Epithelial cell of prostate (primary cell): Measurements from ENCODE around the gene SLC46A1.
A peak's percentile ranks its signal among the peaks of the same experiment; 100 is the strongest.
"Not testable (repeated sequence)": the region's sequence is repeated elsewhere in the genome, so short reads cannot be mapped to it uniquely, and the experiment has no call there.

Source experiments
- DNase-seq: peaks from one replicate; pipeline ENCODE4 v3.0.0-alpha.2; 2011; ENCODE audit warnings: low read depth, low spot score
- H3K27ac ChIP-seq: fragments of 450-650 bp; 2 replicates; pipeline ENCODE4 v1.5.1; 2017; ENCODE audit warnings: mild to moderate bottlenecking

The SLC46A1 gene

DNA sequence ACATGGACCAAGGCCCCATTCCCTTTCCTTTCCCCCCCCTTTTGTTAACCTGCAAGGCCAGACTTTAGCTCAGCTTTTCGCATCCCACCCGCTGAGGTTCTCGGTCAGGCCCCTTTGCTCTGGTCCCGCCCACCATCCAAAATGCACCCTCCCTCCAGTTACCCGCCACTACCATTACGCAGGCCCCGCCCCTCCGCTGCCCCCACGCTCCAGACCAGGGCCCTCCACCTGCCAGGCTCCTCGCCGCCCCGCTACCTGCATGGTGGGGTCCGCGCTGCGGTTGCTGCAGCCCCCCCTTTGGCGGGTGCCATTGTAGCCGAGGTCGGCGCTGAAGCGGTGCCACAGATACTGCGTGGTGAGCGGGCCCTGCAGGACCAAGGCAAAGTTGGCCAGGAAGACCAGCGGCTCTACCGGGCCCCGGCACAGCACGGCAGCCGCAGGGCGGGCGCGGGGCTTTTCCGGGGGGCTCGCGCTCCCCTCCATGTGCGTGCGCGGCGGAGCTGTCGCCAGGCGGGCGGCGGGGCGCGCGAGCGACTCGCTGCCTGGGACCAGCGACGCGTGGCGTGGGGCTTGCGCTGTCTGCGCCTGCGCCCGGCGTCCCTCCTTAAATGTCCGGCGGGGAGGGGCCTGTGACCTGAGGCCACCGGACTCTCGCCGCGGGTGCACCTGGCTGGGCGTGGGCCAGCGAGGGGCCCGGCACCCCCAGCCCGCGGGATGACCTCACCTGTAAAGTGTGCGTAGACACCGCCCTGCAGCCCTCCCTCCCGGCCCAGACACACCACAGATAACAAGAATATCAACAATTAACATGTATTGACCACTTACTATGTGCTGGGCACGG, at the start of gene SLC46A1:
TSS of gene SLC46A1 (minus strand) at position 581 of the 841 bp plus-strand sequence. CDS start at position 483, 98 bp downstream.
- no peak for DNase-seq
- peak within 1 kb of the TSS; percentile 62 for H3K27ac ChIP-seq

DNA sequence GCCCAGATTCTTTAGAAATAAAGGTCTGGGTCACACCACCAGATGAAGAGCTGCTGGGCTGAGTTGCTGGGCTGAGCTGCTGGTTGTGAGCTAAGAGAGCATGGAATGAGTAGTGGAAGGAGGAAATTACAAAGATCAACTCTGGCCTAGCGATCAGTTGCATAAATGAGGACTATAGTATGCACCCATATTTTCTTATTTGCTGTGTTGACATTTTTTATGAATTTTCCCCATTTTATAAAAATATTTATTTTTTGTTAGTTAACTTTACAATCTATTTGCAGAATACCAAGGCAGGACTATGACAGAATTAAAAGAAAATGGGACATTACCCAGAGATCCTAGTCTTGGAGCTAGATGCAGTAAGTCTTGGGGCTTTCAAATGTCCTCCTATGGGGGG, 43.8 kb upstream of the SLC46A1 start:
- DNase-seq: no peak
- H3K27ac ChIP-seq: no peak overlapping the region

DNA sequence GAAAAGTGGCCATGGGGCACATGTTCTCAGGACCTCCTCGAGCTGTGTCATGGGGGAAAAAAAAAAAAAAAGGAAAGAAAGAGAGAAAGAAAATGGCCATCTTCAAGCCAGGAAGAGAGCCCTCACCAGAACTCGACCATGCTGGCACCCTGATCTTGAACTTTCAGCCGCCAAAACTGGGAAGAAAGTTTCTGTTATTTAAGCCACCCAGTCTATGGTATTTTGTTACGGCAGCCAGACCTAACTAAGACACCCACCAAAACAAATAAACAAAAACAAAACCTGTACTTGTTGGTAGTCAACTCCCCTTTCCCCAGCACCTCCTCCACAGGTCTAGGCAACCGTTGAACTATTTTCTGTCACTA, 41.4 kb upstream of the SLC46A1 start:
- DNase-seq: no peak
- no peak overlapping the region for H3K27ac ChIP-seq

DNA sequence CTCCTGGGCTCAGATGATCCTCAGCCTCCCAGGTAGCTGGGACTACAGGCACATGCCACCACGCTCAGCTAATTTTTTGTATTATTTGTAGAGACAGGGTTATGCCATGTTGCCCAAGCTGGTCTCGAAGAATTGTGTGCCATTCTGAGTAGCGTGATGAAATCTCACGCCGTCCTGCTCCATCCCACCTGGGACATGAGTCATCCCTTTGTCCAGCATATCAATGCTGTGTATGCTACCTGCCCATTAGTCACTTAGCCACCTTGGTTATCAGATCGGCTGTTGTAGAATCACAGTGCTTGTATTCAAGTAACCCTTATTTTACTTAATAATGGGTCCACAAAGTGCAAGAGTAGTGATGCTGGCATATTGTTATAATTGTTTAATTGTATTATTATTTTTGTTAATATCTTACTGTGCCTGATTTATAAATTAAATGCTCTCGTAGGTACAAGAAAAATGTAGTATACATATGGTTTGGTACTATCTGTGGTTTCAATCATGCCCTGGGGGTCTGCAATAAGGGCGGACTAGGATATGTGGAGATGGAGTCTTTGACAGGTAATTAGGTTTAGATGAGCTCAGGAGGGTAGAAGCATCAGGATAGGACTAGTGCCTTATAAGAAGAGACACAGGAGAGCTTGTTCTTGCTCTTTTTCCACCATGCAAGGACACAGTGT, 40.8 kb upstream of the SLC46A1 start:
- H3K27ac ChIP-seq: no peak overlapping the region
- peak; percentile 18 for DNase-seq

DNA sequence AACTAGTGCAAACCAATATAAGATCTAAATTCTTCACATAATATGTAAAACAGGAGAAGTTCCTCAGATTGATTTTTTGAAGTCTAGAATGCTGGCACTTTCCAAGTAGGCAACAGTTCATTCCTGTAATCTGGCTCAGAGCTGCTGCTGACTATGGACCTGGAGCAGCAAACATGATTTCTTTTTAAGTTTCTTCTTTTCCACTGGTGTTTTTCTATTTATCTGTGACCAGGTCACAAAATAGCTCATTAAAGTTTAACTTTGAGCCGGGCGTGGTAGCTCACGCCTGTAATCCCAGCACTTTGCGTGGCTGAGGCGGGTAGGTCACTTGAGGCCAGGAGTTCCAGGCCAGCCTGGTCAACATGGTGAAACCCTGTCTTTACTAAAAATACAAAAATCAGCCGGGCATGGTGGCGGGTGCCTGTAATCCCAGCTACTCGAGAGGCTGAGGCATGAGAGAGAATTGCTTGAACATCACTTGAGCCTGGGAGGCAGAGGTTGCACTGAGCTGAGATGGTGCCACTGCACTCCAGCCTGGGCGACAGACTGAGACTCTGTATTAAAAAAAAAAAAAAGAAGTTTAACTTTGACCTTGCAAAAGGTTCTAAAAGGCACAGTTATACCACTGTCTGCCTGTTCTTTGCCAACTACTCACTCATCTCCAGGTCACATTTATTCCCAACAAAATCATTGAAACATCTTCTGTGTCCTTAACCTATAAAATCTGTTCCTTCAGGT, 38.1 kb upstream of the SLC46A1 start:
- H3K27ac ChIP-seq: no peak overlapping the region
- DNase-seq: no peak

DNA sequence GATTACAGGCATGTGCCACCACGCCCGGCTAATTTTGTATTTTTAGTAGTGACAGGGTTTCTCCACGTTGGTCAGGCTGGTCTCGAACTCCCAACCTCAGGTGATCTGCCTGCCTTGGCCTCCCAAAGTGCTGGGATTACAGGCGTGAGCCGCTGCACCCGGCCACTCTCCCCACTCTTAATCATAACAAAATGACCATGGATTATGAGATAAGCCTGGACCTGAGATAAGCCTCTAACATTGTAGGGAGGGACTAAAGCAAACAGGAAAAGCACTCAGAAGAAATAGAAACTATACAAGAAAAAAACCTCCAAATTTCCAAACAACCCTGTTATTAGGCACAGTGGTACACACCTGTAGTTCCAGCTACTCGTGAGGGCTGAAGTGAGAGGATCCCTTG, 28.3 kb upstream of the SLC46A1 start:
- not testable (repeated sequence) for H3K27ac ChIP-seq, DNase-seq

DNA sequence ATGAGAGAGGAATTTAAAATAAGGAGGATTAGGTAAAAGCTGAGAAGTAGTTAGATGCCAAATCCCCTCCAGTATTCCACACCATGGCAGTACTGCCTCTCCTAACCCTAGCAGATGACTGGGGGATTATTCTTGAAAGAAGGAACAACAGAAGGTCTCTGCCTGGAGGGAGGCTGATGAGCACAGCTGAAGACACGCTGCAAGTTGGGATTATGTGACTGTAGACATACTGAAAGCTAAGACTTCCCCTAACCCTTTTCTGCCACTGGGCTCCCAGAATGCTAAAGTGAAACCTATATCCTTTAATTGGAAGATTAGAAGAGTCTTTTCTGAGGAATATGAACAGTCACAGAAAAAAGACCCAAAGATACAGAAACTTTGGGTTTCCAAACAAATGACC, 27.7 kb upstream of the SLC46A1 start:
- no peak for DNase-seq

DNA sequence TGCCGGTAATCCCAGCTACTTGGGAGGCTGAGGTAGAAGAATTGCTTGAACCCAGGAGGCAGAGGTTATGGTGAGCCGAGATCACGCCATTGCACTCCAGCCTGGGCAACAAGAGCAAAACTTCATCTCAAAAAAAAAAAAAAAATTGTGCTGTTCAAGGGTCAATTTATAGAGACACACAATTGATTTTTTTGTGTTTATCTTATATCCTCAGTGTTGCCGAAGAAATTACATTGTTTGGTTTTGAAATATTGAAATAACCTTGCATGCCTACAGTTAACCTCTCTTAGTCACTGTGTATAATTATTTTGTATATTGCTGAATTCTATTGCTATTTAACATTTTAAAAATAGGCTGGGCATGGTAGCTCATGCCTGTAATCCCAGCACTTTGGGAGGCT, 22.0 kb upstream of the SLC46A1 start:
- DNase-seq, H3K27ac ChIP-seq: not testable (repeated sequence)

More for the DNA sequence above, 27.7 kb upstream of the SLC46A1 start:
- no peak overlapping the region for H3K27ac ChIP-seq

DNA sequence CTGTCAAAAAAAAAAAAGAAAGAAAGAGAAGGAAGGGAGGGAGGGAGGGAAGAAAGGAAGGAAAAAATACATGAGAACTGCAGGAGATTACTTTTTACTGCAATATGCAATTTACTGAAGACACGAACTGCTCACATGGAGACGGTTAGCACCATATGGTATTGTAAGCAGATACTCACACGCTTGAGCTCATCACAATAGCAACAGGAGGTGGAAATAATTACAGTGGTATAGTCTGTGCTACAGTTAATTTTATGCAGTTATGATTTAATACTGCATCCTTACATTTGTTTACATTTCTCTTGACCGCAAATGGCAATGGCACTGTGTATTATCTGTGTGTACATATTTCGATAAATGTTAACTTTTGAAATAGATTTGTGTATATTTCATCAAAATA, 21.4 kb upstream of the SLC46A1 start:
- H3K27ac ChIP-seq: no peak overlapping the region
- DNase-seq: no peak

DNA sequence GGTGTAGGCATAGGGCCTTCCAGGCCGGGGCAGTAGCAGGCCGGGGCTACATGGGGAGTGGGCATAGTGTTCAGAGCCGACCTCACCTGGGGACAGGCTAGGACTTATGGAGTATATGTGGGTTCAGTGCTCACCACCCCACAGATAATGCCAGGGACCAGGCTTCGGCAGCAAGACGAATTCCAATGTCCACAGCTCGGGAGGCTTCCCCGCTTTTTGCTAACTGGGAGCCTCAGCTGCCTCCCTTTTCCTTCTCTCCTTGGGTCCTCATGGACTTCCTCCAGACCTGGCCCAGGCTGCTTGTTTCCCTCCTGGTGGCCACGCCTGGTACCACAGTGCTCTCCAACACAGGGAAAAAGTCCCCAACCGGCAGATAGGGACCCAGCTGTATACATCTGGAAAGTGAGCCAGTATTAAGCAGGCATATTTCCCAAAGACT, 20.1 kb upstream of the SLC46A1 start:
- DNase-seq: no peak

DNA sequence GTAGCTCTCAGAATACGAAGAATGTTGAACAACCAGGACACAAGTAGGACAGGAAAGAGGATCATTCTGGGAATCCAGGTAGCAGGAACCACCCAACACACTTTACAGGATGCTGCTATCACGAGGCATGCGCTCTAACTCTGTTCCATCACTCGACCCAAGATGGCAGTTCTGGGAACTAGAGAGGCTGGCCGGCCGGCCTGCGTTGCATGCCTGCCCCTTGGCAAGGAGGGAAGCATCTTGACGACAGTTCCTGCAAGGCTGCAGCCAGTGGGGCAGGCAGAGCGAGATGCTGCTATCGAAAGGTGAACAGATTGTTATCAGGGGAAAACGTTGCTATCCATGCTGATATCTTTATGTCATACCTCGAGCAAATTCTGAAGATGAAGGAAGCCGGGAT, 19.2 kb upstream of the SLC46A1 start:
- no peak for DNase-seq
- H3K27ac ChIP-seq: no peak overlapping the region

More for the DNA sequence above, 20.1 kb upstream of the SLC46A1 start:
- H3K27ac ChIP-seq: no peak overlapping the region

DNA sequence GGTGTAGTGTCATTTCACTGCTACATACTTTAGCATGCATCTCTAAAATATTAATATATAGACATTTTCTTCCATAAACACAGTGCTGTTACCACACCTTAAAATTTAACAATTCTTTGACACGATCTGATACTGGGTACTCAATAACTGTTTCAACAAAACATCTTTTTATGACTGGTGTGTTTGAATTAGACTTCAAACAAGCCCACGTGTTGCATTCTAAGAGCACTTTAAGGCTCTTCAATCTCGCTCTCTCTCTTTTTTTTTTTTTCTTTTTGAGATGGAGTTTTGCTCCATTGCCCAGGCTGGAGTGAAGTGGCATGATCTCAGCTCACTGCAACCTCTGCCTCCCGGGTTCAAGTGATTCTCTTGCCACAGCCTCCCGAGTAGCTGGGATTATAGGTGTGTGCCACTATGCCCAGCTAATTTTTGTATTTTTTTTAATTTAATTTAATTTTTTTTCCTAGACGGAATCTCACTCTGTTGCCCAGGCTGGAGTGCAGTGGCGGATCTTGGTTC, 15.8 kb upstream of the SLC46A1 start:
- H3K27ac ChIP-seq: no peak overlapping the region
- no peak for DNase-seq

DNA sequence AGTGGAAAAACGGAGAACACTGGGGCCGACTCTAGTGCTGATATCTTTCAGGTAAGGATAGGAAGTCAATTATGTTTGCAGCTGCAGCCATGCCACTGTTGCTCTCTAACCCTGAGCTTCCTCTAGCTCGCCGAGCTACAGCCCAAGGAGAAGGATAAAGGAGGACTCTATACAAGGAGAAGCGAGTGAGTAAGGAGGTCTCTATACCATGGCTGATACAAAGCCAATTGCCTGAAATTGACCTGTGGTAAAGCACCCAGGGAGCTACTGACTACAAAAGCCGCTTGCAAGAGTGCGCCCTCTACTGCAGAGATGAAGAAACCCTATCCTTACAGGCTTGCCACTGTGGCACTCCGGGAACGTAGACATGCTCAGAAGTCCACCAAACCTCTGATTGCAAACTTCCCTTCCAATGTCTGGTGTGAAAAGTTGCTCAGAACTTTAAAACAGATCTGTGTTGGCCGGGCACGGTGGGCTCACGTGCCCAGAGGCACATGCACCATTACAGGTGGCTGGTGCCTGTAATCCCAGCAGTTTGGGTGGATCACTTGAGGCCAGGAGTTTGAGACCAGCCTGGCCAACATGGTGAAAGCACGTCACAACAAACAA, 10.8 kb upstream of the SLC46A1 start:
- H3K27ac ChIP-seq: no peak overlapping the region
- DNase-seq: peak; percentile 31

DNA sequence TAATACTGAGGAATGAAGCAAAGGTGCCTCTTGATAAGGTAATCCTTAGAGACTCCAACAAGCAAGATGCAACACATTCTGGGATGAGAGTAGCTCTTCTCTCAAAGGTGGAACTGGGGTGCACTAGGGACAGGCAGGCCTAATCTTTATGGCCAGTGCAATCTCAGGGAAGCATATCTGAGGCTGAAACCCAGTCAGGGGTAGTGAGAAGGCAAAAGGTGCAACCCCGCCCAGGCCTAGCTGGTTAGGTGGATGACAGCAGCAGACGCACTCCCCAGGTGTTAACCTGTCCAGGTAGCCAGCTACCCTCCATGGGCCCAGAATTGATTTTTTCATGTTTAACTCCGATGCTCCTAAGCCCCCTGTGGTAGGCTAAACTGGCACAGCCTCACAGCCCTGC, 9.9 kb upstream of the SLC46A1 start:
- no peak for DNase-seq
- H3K27ac ChIP-seq: no peak overlapping the region

DNA sequence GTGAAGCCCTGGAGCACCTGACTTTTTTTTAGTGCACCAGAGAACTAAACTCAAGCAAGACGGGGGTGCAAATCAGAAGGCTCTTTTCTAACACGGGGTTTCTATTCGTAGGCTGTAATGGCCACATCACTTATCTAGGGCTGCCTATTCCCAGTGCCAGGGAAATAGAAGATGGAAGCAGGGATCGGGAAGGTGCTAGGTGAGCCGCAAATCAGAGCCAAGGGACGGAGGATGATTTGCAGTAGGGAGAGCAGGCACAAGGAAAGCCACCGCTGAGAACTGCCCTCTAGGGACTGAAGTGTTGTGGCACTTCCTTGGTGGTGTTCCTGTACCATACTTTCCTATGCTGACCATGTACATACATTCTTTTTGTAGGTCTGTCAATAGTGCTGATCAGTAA, 7.8 kb upstream of the SLC46A1 start:
- no peak for DNase-seq

DNA sequence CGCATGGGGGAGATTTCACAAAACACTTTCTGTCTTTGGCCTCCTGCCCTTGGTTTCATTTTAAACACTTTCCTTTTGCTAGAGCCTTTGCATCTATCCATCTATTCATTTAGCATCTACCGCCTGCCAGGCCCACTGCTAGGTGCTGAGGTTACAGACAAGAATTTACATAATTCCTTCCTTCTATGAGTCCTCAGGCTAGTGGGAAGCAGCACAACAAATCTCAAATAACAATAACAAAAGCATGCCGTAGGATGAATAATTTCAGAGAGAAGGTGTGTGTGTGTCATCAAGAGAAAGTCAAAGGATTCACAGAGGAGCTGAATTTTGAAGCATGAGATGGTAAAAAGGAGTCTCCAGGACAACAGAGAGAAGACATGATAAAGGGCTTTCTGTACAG, 6.1 kb upstream of the SLC46A1 start:
- peak; percentile 26 for DNase-seq
- H3K27ac ChIP-seq: no peak overlapping the region

More for the DNA sequence above, 7.8 kb upstream of the SLC46A1 start:
- no peak overlapping the region for H3K27ac ChIP-seq

DNA sequence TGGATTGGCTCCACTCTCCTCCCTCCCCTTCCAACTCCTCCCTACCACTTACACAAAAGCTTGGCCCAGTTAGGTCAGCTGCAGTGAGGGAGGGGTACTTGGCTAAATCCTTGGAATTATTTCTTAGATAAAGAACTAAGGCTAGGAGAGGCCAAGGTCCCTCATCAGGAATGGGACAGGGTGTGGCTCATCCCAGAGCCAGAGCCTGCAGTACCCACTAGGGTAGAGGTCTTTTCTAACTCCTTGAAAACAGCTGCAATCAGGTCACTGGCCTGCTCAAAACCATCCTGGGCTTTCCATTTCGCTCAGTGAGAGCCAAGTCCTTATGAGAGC, 1.9 kb upstream of the SLC46A1 start:
- H3K27ac ChIP-seq: peak overlapping the region; percentile 62
- no peak for DNase-seq

DNA sequence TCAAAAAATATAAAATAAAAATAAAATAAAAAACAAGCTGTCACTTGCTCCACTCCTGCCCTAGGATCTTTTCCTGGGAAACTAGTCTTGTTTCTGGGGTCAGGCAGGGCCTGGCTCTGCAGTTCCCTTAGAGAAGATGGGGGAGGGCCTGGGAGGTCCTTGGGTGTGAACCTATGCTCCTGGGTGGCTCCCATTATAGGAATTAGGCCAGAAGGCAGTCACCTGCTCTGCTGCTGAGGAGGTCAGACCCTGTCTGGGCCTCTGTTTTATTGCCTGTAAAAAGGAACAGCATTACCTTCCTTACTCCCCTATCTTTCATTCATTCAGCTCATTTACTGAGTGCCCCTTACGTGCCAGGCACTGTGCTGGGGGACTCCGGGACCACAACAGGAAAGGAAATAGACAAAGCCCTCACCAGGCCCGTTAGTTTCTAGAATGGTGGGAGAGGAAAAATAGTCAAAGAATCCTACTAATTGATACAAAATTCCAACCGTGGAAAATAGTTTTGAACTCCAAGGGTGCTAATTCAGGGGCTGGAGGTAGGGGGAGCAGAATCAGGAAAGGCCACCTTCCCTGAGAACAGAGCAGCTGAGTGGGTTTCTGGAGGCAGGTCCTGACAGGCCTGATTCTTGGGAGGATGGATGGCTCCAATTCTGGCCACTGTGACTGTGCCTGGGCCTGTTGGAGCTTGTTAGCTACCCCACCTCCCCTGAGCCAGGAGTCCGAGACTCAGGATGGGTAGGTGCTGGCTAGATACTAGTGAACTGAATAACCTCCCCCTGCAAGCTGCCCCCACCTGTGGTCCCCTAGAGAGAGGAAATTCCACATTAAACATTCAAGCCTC, 1.3 kb upstream of the SLC46A1 start:
- DNase-seq: peak; percentile 86
- H3K27ac ChIP-seq: peak overlapping the region; percentile 62

DNA sequence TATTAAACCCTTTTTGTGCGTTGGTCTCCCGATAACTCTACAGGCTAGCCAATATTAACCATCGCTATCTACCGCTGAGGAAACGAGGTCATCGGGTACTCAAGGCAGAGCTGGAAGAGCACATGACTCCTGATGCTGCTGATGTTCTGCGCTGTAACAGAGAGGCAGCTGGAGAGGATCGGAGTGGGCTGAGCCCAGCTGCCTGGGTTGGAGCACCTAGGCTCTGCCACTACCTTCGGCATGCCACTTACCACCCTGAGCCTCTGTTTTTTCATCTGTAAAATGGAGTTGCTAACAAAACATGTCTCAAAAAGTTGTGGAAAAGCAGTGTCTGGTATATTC, 432 bp upstream of the SLC46A1 start:
- DNase-seq: no peak
- peak overlapping the region; percentile 62 for H3K27ac ChIP-seq
